Endothelial cell of umbilical vein (primary cell): ENCODE measurements around the gene KIAA0753.

ENCODE experiments used
- EZH2 ChIP-seq: IDR thresholded peaks from 2 replicates; pipeline ENCODE4 v1.6.1; 2012; ENCODE audit warnings: borderline replicate concordance, low read depth, mild to moderate bottlenecking, moderate library complexity, low read length, inconsistent platforms; ENCODE audit not compliant: severe bottlenecking
- GATA2 ChIP-seq: IDR thresholded peaks from 2 replicates; pipeline ENCODE4 v1.7.0; 2011; ENCODE audit warnings: low read depth, mild to moderate bottlenecking, moderate library complexity, mixed read lengths, low read length; ENCODE audit not compliant: insufficient read length, insufficient read depth
- MAX ChIP-seq: IDR thresholded peaks from 2 replicates; pipeline ENCODE4 v1.6.1; 2011; ENCODE audit not compliant: insufficient read depth, insufficient read length
- POLR2A ChIP-seq: IDR thresholded peaks from 2 replicates; pipeline ENCODE4 v1.6.1; 2012; ENCODE audit warnings: low read depth, mild to moderate bottlenecking, control low read depth, low read length
- POLR2AphosphoS5 ChIP-seq: IDR thresholded peaks from 2 replicates; pipeline ENCODE4 v1.6.1; 2012; ENCODE audit warnings: low read depth, mild to moderate bottlenecking, control low read depth, low read length, moderate library complexity; ENCODE audit not compliant: insufficient read depth
- TF ChIP-seq, protein P1 (sequence below), 2 donors: IDR thresholded peaks; 1 replicate in 1 of 2; 2 replicates in 1 of 2; pipeline ENCODE4 v1.5.1; 2011; ENCODE audit warnings: low read length in 2 of 2, mild to moderate bottlenecking in 2 of 2, moderate library complexity in 2 of 2, control low read depth in 1 of 2, inconsistent platforms in 1 of 2, low read depth in 1 of 2; ENCODE audit not compliant: insufficient read depth in 1 of 2; ENCODE audit errors: extremely low read depth in 1 of 2

DNA sequence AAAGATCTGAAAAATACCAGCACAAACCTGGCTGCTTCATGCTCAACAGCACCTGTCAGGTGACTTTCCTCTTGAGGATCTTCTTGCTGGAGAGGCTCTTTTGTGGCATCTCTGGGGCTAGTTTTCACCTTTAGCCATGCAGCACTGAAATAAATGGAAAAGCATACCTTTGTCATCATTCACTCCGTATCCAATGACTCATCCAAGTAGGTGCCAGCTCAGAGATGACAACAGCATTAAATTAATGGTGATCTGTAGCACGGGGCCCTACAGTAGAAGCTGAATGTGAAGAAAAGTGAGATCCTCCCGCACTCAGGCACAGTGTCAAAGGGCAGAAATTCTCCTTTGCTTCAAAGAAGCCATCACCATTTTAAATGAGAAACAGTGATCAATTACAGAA lies 32.2 kb downstream of the KIAA0753 start:
- TF ChIP-seq POLR2AphosphoS5 = no peak
- TF ChIP-seq, protein P1, sequence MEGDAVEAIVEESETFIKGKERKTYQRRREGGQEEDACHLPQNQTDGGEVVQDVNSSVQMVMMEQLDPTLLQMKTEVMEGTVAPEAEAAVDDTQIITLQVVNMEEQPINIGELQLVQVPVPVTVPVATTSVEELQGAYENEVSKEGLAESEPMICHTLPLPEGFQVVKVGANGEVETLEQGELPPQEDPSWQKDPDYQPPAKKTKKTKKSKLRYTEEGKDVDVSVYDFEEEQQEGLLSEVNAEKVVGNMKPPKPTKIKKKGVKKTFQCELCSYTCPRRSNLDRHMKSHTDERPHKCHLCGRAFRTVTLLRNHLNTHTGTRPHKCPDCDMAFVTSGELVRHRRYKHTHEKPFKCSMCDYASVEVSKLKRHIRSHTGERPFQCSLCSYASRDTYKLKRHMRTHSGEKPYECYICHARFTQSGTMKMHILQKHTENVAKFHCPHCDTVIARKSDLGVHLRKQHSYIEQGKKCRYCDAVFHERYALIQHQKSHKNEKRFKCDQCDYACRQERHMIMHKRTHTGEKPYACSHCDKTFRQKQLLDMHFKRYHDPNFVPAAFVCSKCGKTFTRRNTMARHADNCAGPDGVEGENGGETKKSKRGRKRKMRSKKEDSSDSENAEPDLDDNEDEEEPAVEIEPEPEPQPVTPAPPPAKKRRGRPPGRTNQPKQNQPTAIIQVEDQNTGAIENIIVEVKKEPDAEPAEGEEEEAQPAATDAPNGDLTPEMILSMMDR (IDR thresholded peaks at IDR 0.05; ENCODE audit: extremely low read depth in 1 of 2, insufficient read depth in 1 of 2, low read depth in 1 of 2, low read length in 2 of 2) = no peak
- no peak for TF ChIP-seq EZH2
- TF ChIP-seq GATA2 = no peak
- no peak for TF ChIP-seq POLR2A
- TF ChIP-seq MAX = no peak
